Measurements from ENCODE around the gene H1-8.
"Not testable (repeated sequence)": the region's sequence is repeated elsewhere in the genome, so short reads cannot be mapped to it uniquely, and the experiment has no call there.

Gene H1-8

GRCh38 chr3:129543999-129544398 is 1.0 kb downstream of the H1-8 start:
- H3K4me1 ChIP-seq (ENCODE audit: control insufficient read depth in 2 of 2, insufficient read depth in 2 of 2, low read length in 2 of 2): no peaks in the 10 kb centered on the region
- H3K9ac ChIP-seq (ENCODE audit: low read depth in 1 of 2, low read length in 2 of 2): no peak overlapping the region
- no peak overlapping the region for H3K27ac ChIP-seq (ENCODE audit: low read depth in 2 of 2, low read length in 2 of 2)
- no peaks in the 10 kb centered on the region for H3K9me3 ChIP-seq (ENCODE audit: control insufficient read depth in 2 of 2, low read length in 2 of 2)
- no peaks in the 10 kb centered on the region for H3K27me3 ChIP-seq (ENCODE audit: control insufficient read depth in 2 of 2, insufficient read depth in 2 of 2, low read length in 2 of 2)
- no peaks in the 10 kb centered on the region for H3K36me3 ChIP-seq (ENCODE audit: control insufficient read depth in 2 of 2, insufficient read depth in 2 of 2, low read length in 2 of 2)
- no peak overlapping the region for H3K4me3 ChIP-seq (ENCODE audit: low read length in 2 of 2)

- not testable (repeated sequence) for H3K4me3 ChIP-seq (ENCODE audit: low read length in 2 of 2); H3K27me3 ChIP-seq (ENCODE audit: control insufficient read depth in 2 of 2, insufficient read depth in 2 of 2, low read length in 2 of 2); H3K27ac ChIP-seq (ENCODE audit: low read depth in 2 of 2, low read length in 2 of 2); H3K9ac ChIP-seq (ENCODE audit: low read depth in 1 of 2, low read length in 2 of 2); H3K4me1 ChIP-seq (ENCODE audit: control insufficient read depth in 2 of 2, insufficient read depth in 2 of 2, low read length in 2 of 2); H3K36me3 ChIP-seq (ENCODE audit: control insufficient read depth in 2 of 2, insufficient read depth in 2 of 2, low read length in 2 of 2); H3K9me3 ChIP-seq (ENCODE audit: control insufficient read depth in 2 of 2, low read length in 2 of 2)
These were observed 3.0 kb downstream of the H1-8 start for GRCh38 chr3:129545951-129546350.

DNA sequence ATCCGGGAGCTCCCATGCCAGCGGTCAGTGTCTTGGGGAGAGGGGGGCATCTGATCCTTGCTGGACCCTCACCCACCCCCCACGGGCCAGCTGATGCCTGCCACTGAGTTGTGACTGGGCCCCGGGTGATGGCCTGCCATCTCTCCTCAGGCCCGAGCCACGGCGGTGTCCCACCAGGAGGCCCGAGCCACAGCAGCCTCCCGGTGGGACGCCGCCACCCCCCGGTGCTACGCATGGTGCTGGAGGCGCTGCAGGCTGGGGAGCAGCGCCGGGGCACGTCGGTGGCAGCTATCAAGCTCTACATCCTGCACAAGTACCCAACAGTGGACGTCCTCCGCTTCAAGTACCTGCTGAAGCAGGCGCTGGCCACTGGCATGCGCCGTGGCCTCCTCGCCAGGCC is 4.3 kb downstream of the H1-8 start:
- no peak overlapping the region for H3K27ac ChIP-seq (ENCODE audit: low read depth in 2 of 2, low read length in 2 of 2)
- H3K27me3 ChIP-seq (ENCODE audit: control insufficient read depth in 2 of 2, insufficient read depth in 2 of 2, low read length in 2 of 2): no peaks in the 10 kb centered on the region
- no peak overlapping the region for H3K4me3 ChIP-seq (ENCODE audit: low read length in 2 of 2)
- H3K9ac ChIP-seq (ENCODE audit: low read depth in 1 of 2, low read length in 2 of 2): no peak overlapping the region
- no peaks in the 10 kb centered on the region for H3K9me3 ChIP-seq (ENCODE audit: control insufficient read depth in 2 of 2, low read length in 2 of 2)
- H3K36me3 ChIP-seq (ENCODE audit: control insufficient read depth in 2 of 2, insufficient read depth in 2 of 2, low read length in 2 of 2): no peaks in the 10 kb centered on the region
- H3K4me1 ChIP-seq (ENCODE audit: control insufficient read depth in 2 of 2, insufficient read depth in 2 of 2, low read length in 2 of 2): no peaks in the 10 kb centered on the region

- no peaks in the 10 kb centered on the region for H3K27me3 ChIP-seq (ENCODE audit: control insufficient read depth in 2 of 2, insufficient read depth in 2 of 2, low read length in 2 of 2)
- H3K4me3 ChIP-seq (ENCODE audit: low read length in 2 of 2): no peak overlapping the region
- H3K36me3 ChIP-seq (ENCODE audit: control insufficient read depth in 2 of 2, insufficient read depth in 2 of 2, low read length in 2 of 2): no peaks in the 10 kb centered on the region
- no peak overlapping the region for H3K9ac ChIP-seq (ENCODE audit: low read depth in 1 of 2, low read length in 2 of 2)
- H3K4me1 ChIP-seq (ENCODE audit: control insufficient read depth in 2 of 2, insufficient read depth in 2 of 2, low read length in 2 of 2): no peaks in the 10 kb centered on the region
- H3K27ac ChIP-seq (ENCODE audit: low read depth in 2 of 2, low read length in 2 of 2): no peak overlapping the region
- no peaks in the 10 kb centered on the region for H3K9me3 ChIP-seq (ENCODE audit: control insufficient read depth in 2 of 2, low read length in 2 of 2)
These were observed 5.4 kb downstream of the H1-8 start for GRCh38 chr3:129548104-129548965.

DNA sequence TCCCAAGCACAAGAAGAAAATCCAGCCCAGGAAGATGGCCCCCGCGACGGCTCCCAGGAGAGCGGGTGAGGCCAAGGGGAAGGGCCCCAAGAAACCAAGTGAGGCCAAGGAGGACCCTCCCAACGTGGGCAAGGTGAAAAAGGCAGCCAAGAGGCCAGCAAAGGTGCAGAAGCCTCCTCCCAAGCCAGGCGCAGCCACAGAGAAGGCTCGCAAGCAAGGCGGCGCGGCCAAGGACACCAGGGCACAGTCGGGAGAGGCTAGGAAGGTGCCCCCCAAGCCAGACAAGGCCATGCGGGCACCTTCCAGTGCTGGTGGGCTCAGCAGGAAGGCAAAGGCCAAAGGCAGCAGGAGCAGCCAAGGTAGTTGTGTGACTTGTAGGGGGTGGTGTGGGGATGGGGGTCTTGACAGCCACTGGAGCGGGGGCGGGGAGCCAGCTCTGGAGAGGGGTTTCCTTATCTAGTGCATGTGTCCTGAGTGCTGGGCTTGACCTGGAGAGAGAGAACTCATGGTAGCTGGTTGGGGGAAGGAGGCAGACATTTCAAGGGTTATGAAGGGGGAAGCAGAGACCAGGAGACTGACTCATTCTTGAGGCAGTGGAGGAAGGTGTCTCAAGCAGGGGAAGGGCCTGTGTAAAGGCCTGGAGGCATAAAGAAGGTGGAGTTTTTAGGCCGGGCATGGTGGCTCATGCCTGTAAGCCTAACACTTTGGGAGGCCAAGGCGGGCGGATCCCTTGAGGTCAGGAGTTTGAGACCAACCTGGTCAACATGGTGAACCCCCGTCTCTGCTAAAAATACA is 6.2 kb downstream of the H1-8 start:
- peaks cover 0 to 5% of the 10 kb centered on the region in 2 donors for H3K4me1 ChIP-seq (ENCODE audit: control insufficient read depth in 2 of 2, insufficient read depth in 2 of 2, low read length in 2 of 2)
- H3K9ac ChIP-seq (ENCODE audit: low read depth in 1 of 2, low read length in 2 of 2): no peak overlapping the region
- H3K27me3 ChIP-seq (ENCODE audit: control insufficient read depth in 2 of 2, insufficient read depth in 2 of 2, low read length in 2 of 2): no peaks in the 10 kb centered on the region
- no peak overlapping the region for H3K4me3 ChIP-seq (ENCODE audit: low read length in 2 of 2)
- no peaks in the 10 kb centered on the region for H3K9me3 ChIP-seq (ENCODE audit: control insufficient read depth in 2 of 2, low read length in 2 of 2)
- no peaks in the 10 kb centered on the region for H3K36me3 ChIP-seq (ENCODE audit: control insufficient read depth in 2 of 2, insufficient read depth in 2 of 2, low read length in 2 of 2)
- H3K27ac ChIP-seq (ENCODE audit: low read depth in 2 of 2, low read length in 2 of 2): no peak overlapping the region

DNA sequence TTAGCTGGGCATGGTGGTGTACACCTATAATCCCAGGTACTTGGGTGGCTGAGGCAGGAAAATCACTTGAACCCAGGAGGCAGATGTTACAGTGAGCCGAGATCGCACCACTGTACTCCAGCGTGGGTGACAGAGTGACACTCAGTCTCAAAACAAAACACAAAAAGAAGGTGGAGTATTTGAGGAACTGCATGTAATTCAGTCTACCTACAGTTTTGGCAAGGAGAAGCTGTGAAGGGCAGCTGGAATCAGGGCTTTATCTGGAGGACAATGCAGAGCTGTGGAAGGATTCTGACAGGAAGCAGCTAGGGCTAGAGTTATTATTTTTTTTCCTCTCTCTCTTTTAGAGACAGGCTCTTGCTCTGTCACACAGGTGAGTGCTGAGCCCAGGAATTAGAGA is 6.8 kb downstream of the H1-8 start:
- Histone ChIP-seq H3K9me3 (ENCODE audit: control insufficient read depth in 2 of 2, low read length in 2 of 2) (no peaks in the 10 kb centered on the region), H3K36me3 (ENCODE audit: control insufficient read depth in 2 of 2, insufficient read depth in 2 of 2, low read length in 2 of 2) (no peaks in the 10 kb centered on the region), H3K4me3 (ENCODE audit: low read length in 2 of 2) (no peak overlapping the region), H3K9ac (ENCODE audit: low read depth in 1 of 2, low read length in 2 of 2) (no peak overlapping the region), H3K27ac (ENCODE audit: low read depth in 2 of 2, low read length in 2 of 2) (no peak overlapping the region), H3K27me3 (ENCODE audit: control insufficient read depth in 2 of 2, insufficient read depth in 2 of 2, low read length in 2 of 2) (no peaks in the 10 kb centered on the region), H3K4me1 (ENCODE audit: control insufficient read depth in 2 of 2, insufficient read depth in 2 of 2, low read length in 2 of 2) (peaks cover 0 to 5% of the 10 kb centered on the region in 2 donors)

DNA sequence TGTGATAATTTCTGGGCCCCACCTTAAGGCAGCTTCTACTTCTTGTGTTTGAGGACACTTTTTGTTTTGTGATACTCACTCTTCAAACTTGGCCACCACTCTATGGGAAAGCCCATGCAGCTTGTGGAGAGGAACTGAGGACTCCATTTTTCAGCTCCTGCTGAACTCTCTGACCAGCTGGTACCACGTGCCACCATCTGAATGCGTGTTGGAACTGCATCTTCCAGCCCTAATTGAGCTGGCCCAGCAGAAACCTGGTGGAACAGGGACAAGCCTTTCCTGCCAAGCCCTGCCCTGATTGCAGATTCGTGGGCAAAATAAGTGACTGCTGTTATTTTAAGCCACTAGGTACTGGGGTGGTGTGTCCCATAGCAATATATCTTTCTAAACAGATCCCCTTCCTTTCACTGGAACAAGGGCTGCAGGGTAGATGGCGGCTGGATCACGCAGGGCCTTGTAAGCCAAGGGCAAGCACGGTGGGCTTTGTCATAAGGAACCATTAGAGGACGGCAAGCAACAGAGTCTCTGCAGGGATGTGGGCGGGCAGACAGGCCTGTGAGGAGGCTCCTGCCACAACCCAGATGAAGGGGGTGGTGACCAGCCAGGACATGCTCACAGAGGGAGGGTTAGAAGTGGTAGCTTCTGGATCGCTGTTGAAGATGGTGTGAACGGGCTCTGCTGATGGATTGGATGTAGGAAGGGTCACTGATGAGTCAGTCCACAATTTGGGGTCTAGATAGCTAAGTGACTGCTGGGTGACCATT is 9.5 kb downstream of the H1-8 start:
- Histone ChIP-seq H3K4me1 (ENCODE audit: control insufficient read depth in 2 of 2, insufficient read depth in 2 of 2, low read length in 2 of 2) (peaks cover 2 to 5% of the 10 kb centered on the region in 2 donors), H3K9me3 (ENCODE audit: control insufficient read depth in 2 of 2, low read length in 2 of 2) (no peaks in the 10 kb centered on the region), H3K9ac (ENCODE audit: low read depth in 1 of 2, low read length in 2 of 2) (no peak overlapping the region)

GRCh38 chr3:129553171-129553570 is 10.2 kb downstream of the H1-8 start:
- H3K4me1 ChIP-seq (ENCODE audit: control insufficient read depth in 2 of 2, insufficient read depth in 2 of 2, low read length in 2 of 2): peaks cover 2 to 5% of the 10 kb centered on the region in 2 donors
- no peak overlapping the region for H3K9ac ChIP-seq (ENCODE audit: low read depth in 1 of 2, low read length in 2 of 2)
- H3K4me3 ChIP-seq (ENCODE audit: low read length in 2 of 2): no peak overlapping the region
- H3K36me3 ChIP-seq (ENCODE audit: control insufficient read depth in 2 of 2, insufficient read depth in 2 of 2, low read length in 2 of 2): peaks cover 3 to 12% of the 10 kb centered on the region in 2 donors
- H3K9me3 ChIP-seq (ENCODE audit: control insufficient read depth in 2 of 2, low read length in 2 of 2): no peaks in the 10 kb centered on the region
- H3K27ac ChIP-seq (ENCODE audit: low read depth in 2 of 2, low read length in 2 of 2): no peak overlapping the region
- no peaks in the 10 kb centered on the region for H3K27me3 ChIP-seq (ENCODE audit: control insufficient read depth in 2 of 2, insufficient read depth in 2 of 2, low read length in 2 of 2)

More for the DNA sequence above, 9.5 kb downstream of the H1-8 start:
- Histone ChIP-seq H3K4me3 (ENCODE audit: low read length in 2 of 2) (no peak overlapping the region), H3K27ac (ENCODE audit: low read depth in 2 of 2, low read length in 2 of 2) (no peak overlapping the region), H3K27me3 (ENCODE audit: control insufficient read depth in 2 of 2, insufficient read depth in 2 of 2, low read length in 2 of 2) (no peaks in the 10 kb centered on the region), H3K36me3 (ENCODE audit: control insufficient read depth in 2 of 2, insufficient read depth in 2 of 2, low read length in 2 of 2) (peaks cover under 1 to 8% of the 10 kb centered on the region in 2 donors)

DNA sequence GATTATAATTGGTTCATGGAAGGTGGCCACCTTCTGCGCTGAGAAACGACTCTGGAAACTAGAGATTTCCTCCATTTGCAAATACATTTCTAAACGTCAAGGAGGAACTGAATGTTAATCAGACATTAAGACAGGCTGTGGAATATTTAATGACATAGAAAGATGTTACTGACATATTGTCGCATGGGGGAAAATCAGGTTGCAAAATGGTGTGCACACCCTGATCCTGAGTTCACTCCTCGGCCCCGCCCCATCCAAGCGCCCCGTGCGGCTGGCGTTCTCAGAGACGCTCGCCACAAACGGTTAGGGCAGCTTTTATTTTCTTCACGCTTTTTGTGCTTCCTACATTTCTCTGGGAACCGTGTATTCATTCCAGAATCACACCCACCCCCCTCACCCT is 10.7 kb downstream of the H1-8 start:
- H3K4me1 ChIP-seq (ENCODE audit: control insufficient read depth in 2 of 2, insufficient read depth in 2 of 2, low read length in 2 of 2): peaks cover 2 to 8% of the 10 kb centered on the region in 2 donors
- H3K27ac ChIP-seq (ENCODE audit: low read depth in 2 of 2, low read length in 2 of 2): no peak overlapping the region
- peaks cover 3 to 12% of the 10 kb centered on the region in 2 donors for H3K36me3 ChIP-seq (ENCODE audit: control insufficient read depth in 2 of 2, insufficient read depth in 2 of 2, low read length in 2 of 2)
- H3K4me3 ChIP-seq (ENCODE audit: low read length in 2 of 2): no peak overlapping the region
- H3K27me3 ChIP-seq (ENCODE audit: control insufficient read depth in 2 of 2, insufficient read depth in 2 of 2, low read length in 2 of 2): no peaks in the 10 kb centered on the region
- no peak overlapping the region for H3K9ac ChIP-seq (ENCODE audit: low read depth in 1 of 2, low read length in 2 of 2)
- no peaks in the 10 kb centered on the region for H3K9me3 ChIP-seq (ENCODE audit: control insufficient read depth in 2 of 2, low read length in 2 of 2)
